ENCODE data around the gene ATP8A1. TPM values are rescaled to one million over a fixed set of nuclear protein-coding genes. Genes with fewer than 3 reads are reported as not detected.

Gene ATP8A1
- total RNA-seq, 2 donors from 2014 or later = 37.4 to 70.9 TPM

- ATAC-seq = no peak
These were observed 38.9 kb downstream of the ATP8A1 start for GRCh38 chr4:42618023-42618422.

GRCh38 chr4:42617030-42617429, 39.9 kb downstream of the ATP8A1 start:
- ATAC-seq (no peak), DNase-seq (no peak)
- Histone ChIP-seq H3K36me3 (replicated peaks in 1 of 2; ENCODE audit: insufficient read depth in 1 of 2, low read depth in 2 of 2) (no peaks in the 10 kb centered on the region), H3K9me3 (no peaks in the 10 kb centered on the region), H3K27me3 (no peaks in the 10 kb centered on the region), H3K4me3 (no peak overlapping the region), H3K4me1 (peaks cover 7% of the 10 kb centered on the region), H3K27ac (no peak overlapping the region)
- 61 to 67% methylated on average over 2 of the region's 2 CpGs for WGBS, 2 donors
- TF ChIP-seq POLR2A (IDR thresholded peaks at IDR 0.05) (no peak), CTCF (IDR thresholded peaks at IDR 0.05) (no peak)
- intact Hi-C loops (cut with DNase I) = no loop called here

More at GRCh38 chr4:42618023-42618422, 38.9 kb downstream of the ATP8A1 start:
- Histone ChIP-seq H3K27me3 (no peaks in the 10 kb centered on the region), H3K9me3 (no peaks in the 10 kb centered on the region), H3K4me3 (no peak overlapping the region), H3K36me3 (replicated peaks in 1 of 2; ENCODE audit: insufficient read depth in 1 of 2, low read depth in 2 of 2) (no peaks in the 10 kb centered on the region), H3K27ac (no peak overlapping the region), H3K4me1 (peaks cover 7% of the 10 kb centered on the region)
- intact Hi-C loops (cut with DNase I) = no loop called here
- WGBS, 2 donors = 63 to 68% methylated on average over 2 of the region's 2 CpGs
- no peak for DNase-seq
- TF ChIP-seq CTCF (IDR thresholded peaks at IDR 0.05) (no peak), POLR2A (IDR thresholded peaks at IDR 0.05) (no peak)

- no peak for ATAC-seq
- TF ChIP-seq CTCF (IDR thresholded peaks at IDR 0.05) = no peak
- TF ChIP-seq POLR2A (IDR thresholded peaks at IDR 0.05) = no peak
- Histone ChIP-seq H3K27ac (no peak overlapping the region), H3K27me3 (no peaks in the 10 kb centered on the region), H3K36me3 (replicated peaks in 1 of 2; ENCODE audit: insufficient read depth in 1 of 2, low read depth in 2 of 2) (no peaks in the 10 kb centered on the region), H3K4me1 (peaks cover 7% of the 10 kb centered on the region), H3K9me3 (no peaks in the 10 kb centered on the region), H3K4me3 (no peak overlapping the region)
- 85 to 88% methylated on average over 6 of the region's 6 CpGs for WGBS, 2 donors
- intact Hi-C loops (cut with DNase I) = no loop called here
- DNase-seq = no peak
These were observed 40.3 kb downstream of the ATP8A1 start for GRCh38 chr4:42616572-42616971.

GRCh38 chr4:42615131-42615763, 41.7 kb downstream of the ATP8A1 start:
- no peaks in the 10 kb centered on the region for H3K9me3 ChIP-seq
- H3K36me3 ChIP-seq (replicated peaks in 1 of 2; ENCODE audit: insufficient read depth in 1 of 2, low read depth in 2 of 2) = no peaks in the 10 kb centered on the region
- H3K27ac ChIP-seq = no peak overlapping the region
- no peak overlapping the region for H3K4me3 ChIP-seq
- ATAC-seq (no peak), DNase-seq (no peak)
- intact Hi-C loops (cut with DNase I) = no loop called here
- H3K4me1 ChIP-seq = peaks cover 7% of the 10 kb centered on the region
- WGBS, 2 donors = 83 to 85% methylated on average over 2 of the region's 2 CpGs
- no peak for TF ChIP-seq POLR2A (IDR thresholded peaks at IDR 0.05)
- no peak for TF ChIP-seq CTCF (IDR thresholded peaks at IDR 0.05)
- no peaks in the 10 kb centered on the region for H3K27me3 ChIP-seq

GRCh38 chr4:42612898-42613297, 44.0 kb downstream of the ATP8A1 start:
- WGBS, 2 donors = 14 to 15% methylated on average over 1 of the region's 1 CpG
- intact Hi-C loops (cut with DNase I) = no loop called here
- H3K27me3 ChIP-seq = no peaks in the 10 kb centered on the region

More at GRCh38 chr4:42612898-42613297, 44.0 kb downstream of the ATP8A1 start:
- DNase-seq (no peak), ATAC-seq (no peak)
- no peaks in the 10 kb centered on the region for H3K9me3 ChIP-seq
- no peak overlapping the region for H3K4me3 ChIP-seq
- TF ChIP-seq POLR2A (IDR thresholded peaks at IDR 0.05) (no peak), CTCF (IDR thresholded peaks at IDR 0.05) (no peak)
- no peaks in the 10 kb centered on the region for H3K36me3 ChIP-seq (replicated peaks in 1 of 2; ENCODE audit: insufficient read depth in 1 of 2, low read depth in 2 of 2)
- peaks cover under 1% of the 10 kb centered on the region for H3K4me1 ChIP-seq
- H3K27ac ChIP-seq = no peak overlapping the region

Measured in body of pancreas (tissue), 4 donors.